ENCODE results near the gene PDZD7.

The PDZD7 gene

DNA sequence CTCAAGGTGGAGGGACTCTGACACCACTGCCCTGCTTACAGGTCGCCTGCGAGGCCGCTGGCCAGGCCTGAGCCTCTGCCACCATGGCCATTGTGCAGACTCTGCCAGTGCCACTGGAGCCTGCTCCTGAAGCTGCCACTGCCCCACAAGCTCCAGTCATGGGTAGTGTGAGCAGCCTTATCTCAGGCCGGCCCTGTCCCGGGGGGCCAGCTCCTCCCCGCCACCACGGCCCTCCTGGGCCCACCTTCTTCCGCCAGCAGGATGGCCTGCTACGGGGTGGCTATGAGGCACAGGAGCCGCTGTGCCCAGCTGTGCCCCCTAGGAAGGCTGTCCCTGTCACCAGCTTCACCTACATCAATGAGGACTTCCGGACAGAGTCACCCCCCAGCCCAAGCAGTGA, 28.5 kb downstream of the PDZD7 start:
- Histone ChIP-seq H3K9ac (ENCODE audit: low read depth, low read length) (no peak overlapping the region), H3K4me1 (ENCODE audit: control insufficient read depth, insufficient read depth, low read length) (peaks cover 4% of the 10 kb centered on the region), H3K27me3 (ENCODE audit: control insufficient read depth, insufficient read depth, low read length) (no peaks in the 10 kb centered on the region), H3K4me3 (ENCODE audit: low read depth, low read length) (no peak overlapping the region), H3K9me3 (ENCODE audit: control insufficient read depth, insufficient read depth, low read length) (no peaks in the 10 kb centered on the region), H3K36me3 (ENCODE audit: control insufficient read depth, insufficient read depth, low read length) (peaks cover 20% of the 10 kb centered on the region)

DNA sequence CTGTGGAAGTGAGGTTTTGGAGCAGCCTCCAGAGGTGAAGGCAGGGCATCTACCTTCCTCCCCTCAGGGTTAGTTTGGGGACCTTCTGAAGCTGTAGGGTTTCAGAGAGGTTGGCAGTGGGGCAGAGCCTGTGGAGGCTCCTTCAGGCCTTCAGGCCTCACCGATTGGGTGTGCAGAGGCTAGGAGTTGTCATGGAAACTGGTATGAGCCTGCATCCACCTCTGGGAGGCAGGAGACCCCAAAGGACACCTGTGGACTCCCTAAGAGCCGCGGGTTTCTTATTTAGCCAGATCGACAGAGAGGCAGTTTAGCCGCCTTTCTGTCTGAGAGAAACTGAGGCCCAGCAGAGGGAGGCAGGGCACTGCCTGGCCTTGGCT, 29.3 kb downstream of the PDZD7 start:
- Histone ChIP-seq H3K4me1 (ENCODE audit: control insufficient read depth, insufficient read depth, low read length) (peaks cover 5% of the 10 kb centered on the region), H3K36me3 (ENCODE audit: control insufficient read depth, insufficient read depth, low read length) (peaks cover 16% of the 10 kb centered on the region), H3K9me3 (ENCODE audit: control insufficient read depth, insufficient read depth, low read length) (no peaks in the 10 kb centered on the region), H3K4me3 (ENCODE audit: low read depth, low read length) (no peak overlapping the region), H3K27me3 (ENCODE audit: control insufficient read depth, insufficient read depth, low read length) (no peaks in the 10 kb centered on the region), H3K9ac (ENCODE audit: low read depth, low read length) (no peak overlapping the region)

DNA sequence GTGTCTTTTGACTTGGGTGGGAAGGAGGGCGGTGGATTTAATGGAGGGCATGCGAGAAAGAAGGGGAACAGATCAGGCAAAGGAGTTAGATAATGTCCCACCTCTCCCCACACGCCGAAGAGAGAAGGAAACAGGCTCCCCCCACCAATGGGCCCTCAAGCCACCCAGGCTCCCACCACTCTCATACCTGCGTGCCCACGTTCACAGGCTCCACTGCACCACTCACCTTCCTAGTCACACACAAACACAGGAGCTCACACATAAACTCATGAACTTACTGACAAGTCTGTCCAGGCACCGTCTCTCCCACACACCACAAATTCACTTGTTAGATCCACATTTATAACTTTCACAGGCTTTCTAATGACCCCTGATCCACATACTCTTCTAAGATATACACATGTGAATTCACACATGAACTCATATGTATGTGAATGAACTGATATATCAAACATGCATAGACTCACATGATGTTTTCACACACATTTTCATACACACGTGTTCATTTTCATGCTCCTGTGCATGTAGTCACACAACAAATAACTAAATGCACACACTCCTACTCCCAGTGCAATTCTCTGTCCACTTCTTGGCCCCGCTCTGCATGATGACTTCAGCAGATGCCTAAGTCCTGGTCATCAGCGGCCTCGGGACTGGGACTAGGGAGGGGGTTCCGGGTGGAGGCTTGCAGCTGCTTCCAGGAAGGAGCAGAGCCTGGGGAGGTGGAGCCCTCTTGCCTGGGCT, 29.8 kb downstream of the PDZD7 start:
- H3K4me3 ChIP-seq (ENCODE audit: low read depth, low read length) = peak overlapping the region; percentile 73
- no peaks in the 10 kb centered on the region for H3K9me3 ChIP-seq (ENCODE audit: control insufficient read depth, insufficient read depth, low read length)
- peaks cover 11% of the 10 kb centered on the region for H3K36me3 ChIP-seq (ENCODE audit: control insufficient read depth, insufficient read depth, low read length)
- peaks cover 10% of the 10 kb centered on the region for H3K4me1 ChIP-seq (ENCODE audit: control insufficient read depth, insufficient read depth, low read length)
- no peak overlapping the region for H3K9ac ChIP-seq (ENCODE audit: low read depth, low read length)
- no peaks in the 10 kb centered on the region for H3K27me3 ChIP-seq (ENCODE audit: control insufficient read depth, insufficient read depth, low read length)

DNA sequence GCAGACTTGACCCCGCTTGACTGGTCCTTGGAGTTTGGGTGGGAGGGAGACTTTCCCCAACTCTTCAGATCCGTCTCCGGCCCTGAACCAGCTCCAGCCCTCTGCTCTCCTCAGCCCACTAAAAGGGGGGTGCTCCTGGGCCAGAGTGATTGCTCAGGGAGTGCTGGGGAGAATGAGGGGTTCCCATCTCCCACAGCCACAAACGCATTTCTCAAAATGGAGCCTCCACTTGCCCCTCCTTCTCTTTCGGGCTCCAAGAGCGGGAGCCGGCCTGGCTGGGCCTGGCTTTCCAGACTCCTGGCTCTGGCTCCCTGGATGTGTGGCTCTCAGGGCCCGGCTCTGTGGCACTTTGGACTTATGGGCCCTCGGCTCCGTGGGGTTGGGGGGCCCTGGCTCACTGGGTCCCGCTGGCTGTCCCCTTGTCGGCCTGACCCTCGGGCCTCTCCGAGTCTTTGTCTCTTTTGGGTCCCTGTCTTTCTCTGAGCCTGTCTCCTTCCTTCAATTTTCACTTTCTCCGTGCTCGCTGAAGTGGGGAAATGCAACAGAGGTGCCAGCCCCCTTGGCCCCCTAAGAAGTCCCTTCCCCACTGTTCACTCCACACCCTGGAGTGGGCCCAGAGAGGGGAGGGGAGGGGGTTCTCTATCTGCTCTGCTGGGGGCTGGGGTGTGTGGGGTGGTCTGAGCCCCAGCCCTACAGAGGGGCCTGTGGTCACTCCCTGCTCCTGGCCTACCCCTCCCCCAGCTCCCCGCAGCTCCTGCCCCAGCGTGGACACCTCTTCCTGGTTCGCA, 30.6 kb downstream of the PDZD7 start:
- Histone ChIP-seq H3K9me3 (ENCODE audit: control insufficient read depth, insufficient read depth, low read length) (no peaks in the 10 kb centered on the region), H3K4me3 (ENCODE audit: low read depth, low read length) (peak overlapping the region; percentile 73), H3K36me3 (ENCODE audit: control insufficient read depth, insufficient read depth, low read length) (peaks cover 7% of the 10 kb centered on the region), H3K27me3 (ENCODE audit: control insufficient read depth, insufficient read depth, low read length) (no peaks in the 10 kb centered on the region), H3K9ac (ENCODE audit: low read depth, low read length) (peak overlapping the region; percentile 70), H3K4me1 (ENCODE audit: control insufficient read depth, insufficient read depth, low read length) (peaks cover 10% of the 10 kb centered on the region)

DNA sequence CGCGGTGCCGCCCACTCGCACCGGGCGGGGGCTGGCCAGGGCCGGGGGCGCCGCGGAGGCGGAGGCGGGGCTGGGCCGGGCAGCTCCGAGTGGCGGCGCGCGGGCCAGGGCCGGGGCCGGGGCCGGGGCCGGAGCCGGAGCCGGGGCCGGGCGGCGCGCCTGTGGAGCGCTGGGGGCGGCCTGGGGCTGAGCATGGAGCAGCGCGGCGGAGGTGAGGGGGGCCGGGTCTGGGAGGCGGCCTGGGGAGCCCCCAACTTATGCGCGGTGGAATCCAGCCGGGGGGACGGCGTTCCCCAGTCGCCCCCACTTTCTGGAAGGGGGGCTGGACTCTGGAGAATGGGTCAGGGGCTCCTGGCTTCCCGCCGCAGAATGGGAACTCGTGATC, 31.2 kb downstream of the PDZD7 start, which contains the start of gene LZTS2:
Gene LZTS2, plus strand, starts transcription at position 67 of the 385 bp plus-strand sequence. CDS start 2,731 bp downstream, outside the sequence.
- Histone ChIP-seq H3K4me1 (ENCODE audit: control insufficient read depth, insufficient read depth, low read length) (peaks cover 10% of the 10 kb centered on the region), H3K4me3 (ENCODE audit: low read depth, low read length) (peak within 1 kb of the TSS; percentile 79), H3K9ac (ENCODE audit: low read depth, low read length) (peak within 1 kb of the TSS; percentile 83), H3K36me3 (ENCODE audit: control insufficient read depth, insufficient read depth, low read length) (peaks cover 6% of the 10 kb centered on the region), H3K9me3 (ENCODE audit: control insufficient read depth, insufficient read depth, low read length) (no peaks in the 10 kb centered on the region), H3K27me3 (ENCODE audit: control insufficient read depth, insufficient read depth, low read length) (no peaks in the 10 kb centered on the region)

DNA sequence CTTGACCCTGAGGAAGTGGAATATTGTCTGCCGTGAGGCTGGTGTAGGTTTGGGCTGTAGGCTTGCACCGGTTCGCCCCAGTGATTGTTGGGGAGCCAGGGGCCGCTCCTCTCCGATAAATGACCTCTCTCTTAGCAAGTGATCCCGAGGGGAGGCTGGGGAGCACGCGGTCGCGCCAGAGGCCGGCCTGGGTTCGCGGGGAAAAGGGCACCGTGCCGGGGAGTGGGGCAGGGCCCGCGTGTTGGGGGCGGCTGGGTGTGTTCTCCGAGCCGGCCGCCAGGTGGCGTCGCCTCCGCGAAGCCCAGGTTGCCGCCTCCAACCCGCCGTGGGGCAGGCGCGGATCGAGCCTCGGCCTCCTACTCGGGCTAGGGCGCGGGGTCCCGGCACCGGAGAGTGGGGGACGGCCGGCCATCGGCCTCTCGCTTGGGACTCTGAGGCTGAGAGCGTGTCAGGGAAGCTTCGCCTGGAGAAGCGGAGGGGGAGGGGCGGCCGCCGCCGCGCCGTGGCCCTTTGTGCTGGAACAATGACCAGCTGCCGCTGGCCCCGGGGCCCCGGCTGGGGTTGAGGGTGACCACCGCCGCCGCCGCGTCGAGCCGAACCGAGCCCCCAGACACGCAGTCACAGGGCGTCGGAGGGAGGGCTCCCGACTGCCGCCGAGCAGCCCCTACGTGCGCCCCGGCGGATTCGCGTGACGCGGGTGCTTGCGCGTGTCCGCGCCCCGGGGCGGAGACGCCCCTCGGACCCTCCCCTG, 31.8 kb downstream of the PDZD7 start:
- Histone ChIP-seq H3K36me3 (ENCODE audit: control insufficient read depth, insufficient read depth, low read length) (peaks cover 6% of the 10 kb centered on the region), H3K27me3 (ENCODE audit: control insufficient read depth, insufficient read depth, low read length) (no peaks in the 10 kb centered on the region), H3K4me1 (ENCODE audit: control insufficient read depth, insufficient read depth, low read length) (peaks cover 13% of the 10 kb centered on the region), H3K9me3 (ENCODE audit: control insufficient read depth, insufficient read depth, low read length) (no peaks in the 10 kb centered on the region), H3K4me3 (ENCODE audit: low read depth, low read length) (peak overlapping the region; percentile 79), H3K9ac (ENCODE audit: low read depth, low read length) (peak overlapping the region; percentile 83)

DNA sequence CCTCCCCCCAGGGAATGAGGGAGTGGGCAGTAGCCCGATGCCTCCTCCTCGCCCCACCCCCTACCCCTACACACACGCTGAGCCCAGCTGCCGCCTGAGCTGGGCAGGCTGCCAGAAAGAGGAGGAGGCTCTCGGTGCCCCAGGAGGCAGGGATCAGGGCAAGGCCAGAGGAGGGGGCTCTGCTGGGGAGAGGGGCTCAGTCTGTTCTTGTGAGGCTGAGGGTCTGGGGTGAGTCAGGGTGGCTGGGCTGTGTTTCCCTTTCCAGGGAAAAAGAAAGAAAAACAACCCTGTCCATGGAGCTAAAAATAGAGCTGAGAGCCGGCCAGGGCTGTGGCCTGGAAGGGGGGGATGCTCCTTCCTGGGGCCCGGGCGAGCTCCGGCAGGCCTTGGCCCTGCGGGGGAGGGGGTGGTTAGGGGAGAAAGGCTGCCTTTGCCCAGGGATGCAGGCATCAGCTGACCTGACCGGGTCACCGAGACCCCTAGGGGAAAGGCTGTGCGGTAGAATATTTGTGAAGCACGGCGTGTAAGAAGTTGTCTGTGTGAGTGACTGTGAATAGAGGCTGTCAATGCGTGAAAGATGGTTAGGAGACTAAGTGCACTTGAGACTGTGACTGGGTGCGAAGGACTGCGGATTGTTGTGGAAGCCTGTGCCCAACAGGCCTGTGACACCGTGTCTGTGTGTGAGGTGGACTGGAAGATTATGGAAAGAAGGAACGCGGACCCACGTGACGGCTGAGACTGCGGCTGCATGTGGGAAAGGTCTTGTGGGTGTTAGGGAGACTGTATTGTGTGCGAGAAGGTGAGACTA, 32.5 kb downstream of the PDZD7 start:
- Histone ChIP-seq H3K27me3 (ENCODE audit: control insufficient read depth, insufficient read depth, low read length) (no peaks in the 10 kb centered on the region), H3K9me3 (ENCODE audit: control insufficient read depth, insufficient read depth, low read length) (no peaks in the 10 kb centered on the region), H3K36me3 (ENCODE audit: control insufficient read depth, insufficient read depth, low read length) (peaks cover 12% of the 10 kb centered on the region), H3K9ac (ENCODE audit: low read depth, low read length) (peak overlapping the region; percentile 12), H3K4me1 (ENCODE audit: control insufficient read depth, insufficient read depth, low read length) (peaks cover 13% of the 10 kb centered on the region), H3K4me3 (ENCODE audit: low read depth, low read length) (peak overlapping the region; percentile 79)

DNA sequence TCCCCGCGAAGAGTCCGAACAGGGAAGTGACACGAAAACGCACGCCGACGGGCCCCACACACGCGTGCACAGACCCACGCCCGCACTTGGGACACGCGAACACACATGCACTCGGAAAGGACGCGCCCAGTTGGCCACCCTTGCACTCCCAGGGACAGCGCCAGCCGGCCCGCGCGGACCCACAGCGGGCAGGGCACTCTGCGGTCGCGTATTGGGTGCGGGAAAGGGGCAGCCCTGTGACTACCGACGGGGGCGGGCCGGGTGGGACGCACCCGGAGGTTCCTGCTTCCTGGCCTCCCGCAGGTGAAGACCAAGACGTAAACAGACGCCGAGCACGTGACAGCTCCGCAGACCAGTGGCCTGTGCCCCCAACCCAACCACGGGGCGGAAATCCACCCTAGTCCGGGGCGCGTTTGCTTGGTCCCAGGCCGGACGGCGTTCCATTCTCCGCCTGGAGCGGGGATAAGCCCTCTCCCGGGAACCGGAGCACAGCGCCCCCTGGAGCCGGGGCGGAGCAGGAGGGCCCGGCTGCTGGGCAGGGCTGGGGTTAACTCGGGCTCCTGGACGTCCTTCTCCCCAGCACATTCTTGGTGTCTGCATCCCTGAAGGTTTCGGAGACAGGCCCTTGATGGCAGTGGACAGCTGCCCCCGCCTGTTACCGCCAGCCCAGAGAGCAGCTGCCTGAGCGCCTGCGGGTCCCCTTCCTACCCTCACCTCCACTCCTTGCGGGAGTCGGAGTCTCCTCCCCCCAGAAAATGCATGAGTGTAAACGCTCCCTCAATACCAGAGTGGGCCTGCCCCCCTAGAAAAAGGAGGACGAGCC, 33.4 kb downstream of the PDZD7 start:
- Histone ChIP-seq H3K4me1 (ENCODE audit: control insufficient read depth, insufficient read depth, low read length) (peaks cover 13% of the 10 kb centered on the region), H3K27me3 (ENCODE audit: control insufficient read depth, insufficient read depth, low read length) (no peaks in the 10 kb centered on the region), H3K9ac (ENCODE audit: low read depth, low read length) (peak overlapping the region; percentile 60), H3K36me3 (ENCODE audit: control insufficient read depth, insufficient read depth, low read length) (peaks cover 13% of the 10 kb centered on the region), H3K4me3 (ENCODE audit: low read depth, low read length) (peak overlapping the region; percentile 79), H3K9me3 (ENCODE audit: control insufficient read depth, insufficient read depth, low read length) (no peaks in the 10 kb centered on the region)

DNA sequence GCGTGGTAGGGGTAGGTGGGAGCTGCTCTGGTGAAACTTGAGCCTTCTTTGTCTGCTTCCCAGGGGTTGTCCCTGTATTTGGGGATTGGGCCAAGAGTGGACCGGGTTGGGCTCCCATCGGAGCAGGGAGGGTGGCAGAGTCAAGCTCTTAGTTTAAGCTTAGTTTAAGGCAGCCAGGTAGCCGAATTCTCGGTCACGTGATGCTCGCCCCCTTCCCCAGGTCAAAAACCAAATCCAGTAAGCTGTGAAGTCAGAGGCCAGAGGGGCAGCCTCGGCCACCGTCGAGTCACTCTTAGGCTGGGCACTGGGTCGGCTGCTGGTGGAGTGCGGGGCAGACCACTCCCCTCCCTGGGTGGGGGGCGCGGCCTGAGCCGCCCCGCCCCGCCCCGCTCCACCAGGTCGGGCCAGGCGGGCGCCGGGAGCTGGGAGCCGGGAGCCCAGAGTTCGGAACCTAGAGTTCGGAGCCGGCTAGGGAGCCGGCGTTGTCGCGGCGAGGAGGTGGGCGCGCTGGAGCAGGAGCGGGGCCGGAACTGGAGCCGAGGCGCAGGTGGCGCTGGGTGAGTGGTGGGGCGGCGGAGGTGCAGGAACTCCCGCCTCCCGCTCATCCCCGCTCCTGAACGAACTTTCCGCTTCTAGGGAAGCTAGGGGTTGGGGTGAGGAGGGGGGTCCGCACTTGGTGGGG, 34.1 kb downstream of the PDZD7 start:
- H3K4me1 ChIP-seq (ENCODE audit: control insufficient read depth, insufficient read depth, low read length) = peaks cover 13% of the 10 kb centered on the region
- H3K27me3 ChIP-seq (ENCODE audit: control insufficient read depth, insufficient read depth, low read length) = no peaks in the 10 kb centered on the region
- H3K4me3 ChIP-seq (ENCODE audit: low read depth, low read length) = peak overlapping the region; percentile 79
- H3K36me3 ChIP-seq (ENCODE audit: control insufficient read depth, insufficient read depth, low read length) = peaks cover 11% of the 10 kb centered on the region
- no peaks in the 10 kb centered on the region for H3K9me3 ChIP-seq (ENCODE audit: control insufficient read depth, insufficient read depth, low read length)
- peak overlapping the region; percentile 65 for H3K9ac ChIP-seq (ENCODE audit: low read depth, low read length)

DNA sequence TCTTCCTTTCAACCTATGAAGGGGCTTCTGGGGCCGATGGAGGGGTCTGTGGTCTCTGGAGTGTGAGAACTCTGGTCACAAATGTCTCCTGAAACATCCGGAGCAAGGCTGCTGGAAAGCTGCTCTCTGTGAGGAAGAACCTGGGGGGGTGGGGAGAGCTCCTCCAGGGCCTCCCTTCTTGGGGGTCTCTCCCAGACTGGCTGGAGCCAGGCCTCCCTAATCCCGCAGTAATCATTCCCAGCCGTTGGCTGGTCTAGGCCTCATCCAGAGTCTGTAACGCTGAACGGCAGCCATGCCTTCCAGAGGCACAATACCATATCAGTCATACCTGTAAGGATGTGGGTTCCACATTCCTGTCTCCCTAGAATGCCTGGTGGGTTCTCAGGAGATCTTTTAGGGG, 35.7 kb downstream of the PDZD7 start:
- no peak overlapping the region for H3K9ac ChIP-seq (ENCODE audit: low read depth, low read length)
- no peak overlapping the region for H3K4me3 ChIP-seq (ENCODE audit: low read depth, low read length)
- H3K27me3 ChIP-seq (ENCODE audit: control insufficient read depth, insufficient read depth, low read length) = no peaks in the 10 kb centered on the region
- H3K4me1 ChIP-seq (ENCODE audit: control insufficient read depth, insufficient read depth, low read length) = peaks cover 13% of the 10 kb centered on the region
- peaks cover 25% of the 10 kb centered on the region for H3K36me3 ChIP-seq (ENCODE audit: control insufficient read depth, insufficient read depth, low read length)
- H3K9me3 ChIP-seq (ENCODE audit: control insufficient read depth, insufficient read depth, low read length) = no peaks in the 10 kb centered on the region

Measured in iPS-15b (cell line).